ENCODE measurements around the gene M1AP.

M1AP gene

DNA sequence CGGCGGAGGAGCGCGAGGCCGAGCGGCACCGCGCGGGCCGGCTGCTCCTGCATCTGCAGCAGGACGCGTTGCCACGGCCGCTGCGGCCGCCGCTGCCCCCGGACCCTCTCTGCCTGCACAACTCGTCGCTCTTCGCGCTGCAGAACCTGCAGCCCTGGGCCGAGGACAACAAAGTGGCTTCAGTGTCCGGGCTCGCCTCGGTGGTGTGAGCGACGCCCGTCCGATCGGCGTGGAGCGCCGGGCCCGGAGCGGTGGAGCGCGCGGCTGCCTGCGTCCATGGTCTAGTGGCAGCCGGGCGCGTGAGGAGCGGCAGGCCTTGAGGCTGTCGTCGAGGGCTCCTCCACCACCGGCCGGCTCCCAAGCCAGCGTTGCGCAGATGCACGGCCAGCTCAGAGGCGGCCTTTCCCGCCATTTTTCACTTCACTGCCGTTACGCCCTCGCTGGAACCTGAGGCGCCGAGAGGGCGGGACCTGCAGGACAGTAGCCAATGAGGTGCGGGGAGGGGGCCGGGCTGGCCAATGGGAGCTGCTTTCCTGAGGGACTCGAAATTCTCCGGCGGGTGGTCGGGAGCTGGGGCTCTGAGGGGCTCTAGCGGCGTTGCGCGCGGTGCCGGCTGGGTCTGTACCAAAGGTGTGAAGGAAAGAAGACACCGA, 132.0 kb downstream of the M1AP start:
- DNase-seq: peak; percentile 87

DNA sequence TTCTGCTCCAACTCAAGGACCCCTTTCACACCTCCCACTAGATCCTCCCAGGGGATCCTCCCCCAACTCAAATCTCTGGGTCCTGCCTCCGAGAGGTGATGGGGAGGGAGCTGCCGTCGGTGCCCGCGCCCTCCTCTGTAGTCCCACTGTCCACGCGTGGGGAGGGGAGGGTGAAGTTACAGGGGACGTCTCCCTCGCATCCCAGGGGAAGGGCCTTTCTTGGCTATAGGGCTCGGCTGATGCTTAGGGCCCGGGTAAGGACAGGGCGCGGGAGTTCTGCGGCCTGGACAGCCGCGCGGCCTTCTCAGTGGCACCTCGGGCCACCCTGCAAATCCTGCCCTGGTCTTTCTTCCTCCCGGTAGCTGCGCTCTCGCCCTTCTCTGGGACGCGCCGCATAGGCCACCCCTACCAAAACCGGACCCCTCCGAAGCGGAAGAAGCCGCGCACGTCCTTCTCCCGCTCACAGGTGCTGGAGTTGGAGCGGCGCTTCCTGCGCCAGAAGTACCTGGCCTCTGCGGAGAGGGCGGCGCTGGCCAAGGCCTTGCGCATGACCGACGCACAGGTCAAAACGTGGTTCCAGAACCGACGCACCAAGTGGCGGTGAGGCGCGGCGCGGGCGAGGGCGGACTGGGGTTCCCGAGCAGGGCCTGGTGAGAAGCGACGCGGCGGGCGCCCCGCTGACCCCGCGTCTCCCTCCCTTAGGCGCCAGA, 132.7 kb downstream of the M1AP start:
- no peak for DNase-seq

DNA sequence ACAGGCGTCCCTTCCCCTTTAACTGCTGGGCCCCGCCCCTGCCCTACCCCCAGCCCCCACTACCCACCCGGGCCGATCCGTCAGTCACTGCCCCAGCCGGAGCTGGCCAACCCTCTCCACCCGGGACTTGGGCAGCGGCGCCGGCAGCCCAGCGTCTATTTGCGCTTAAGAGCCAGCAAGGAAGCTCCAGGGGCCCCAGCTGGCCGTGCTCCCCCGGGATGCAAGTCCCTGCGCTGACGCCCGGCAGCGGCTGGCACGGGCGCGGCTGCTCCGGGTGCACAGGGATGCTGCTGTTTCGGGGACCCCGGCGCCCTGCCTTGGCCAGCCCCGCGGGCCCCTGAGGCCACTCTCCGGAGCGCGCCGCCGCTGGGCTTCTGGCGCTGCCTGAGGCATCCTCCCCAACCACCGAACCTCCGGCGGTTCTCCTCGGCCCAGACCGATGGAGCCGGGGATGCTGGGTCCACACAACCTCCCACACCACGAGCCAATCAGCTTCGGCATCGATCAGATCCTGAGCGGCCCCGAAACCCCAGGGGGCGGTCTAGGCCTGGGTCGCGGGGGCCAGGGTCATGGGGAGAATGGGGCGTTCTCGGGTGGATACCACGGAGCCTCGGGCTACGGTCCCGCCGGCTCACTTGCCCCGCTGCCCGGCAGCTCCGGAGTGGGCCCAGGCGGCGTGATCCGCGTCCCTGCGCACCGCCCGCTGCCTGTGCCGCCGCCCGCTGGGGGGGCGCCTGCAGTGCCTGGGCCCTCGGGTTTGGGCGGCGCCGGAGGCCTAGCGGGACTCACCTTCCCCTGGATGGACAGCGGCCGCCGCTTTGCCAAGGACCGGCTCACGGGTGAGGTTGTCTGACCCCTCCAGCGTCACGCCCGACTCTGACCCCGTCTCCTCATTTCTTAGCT, 133.5 kb downstream of the M1AP start, which contains the start of gene TLX2:
Gene TLX2, plus strand, starts transcription at position 83 of the 903 bp plus-strand sequence. Its CDS starts 357 bp downstream, at position 440.
- no peak for DNase-seq

DNA sequence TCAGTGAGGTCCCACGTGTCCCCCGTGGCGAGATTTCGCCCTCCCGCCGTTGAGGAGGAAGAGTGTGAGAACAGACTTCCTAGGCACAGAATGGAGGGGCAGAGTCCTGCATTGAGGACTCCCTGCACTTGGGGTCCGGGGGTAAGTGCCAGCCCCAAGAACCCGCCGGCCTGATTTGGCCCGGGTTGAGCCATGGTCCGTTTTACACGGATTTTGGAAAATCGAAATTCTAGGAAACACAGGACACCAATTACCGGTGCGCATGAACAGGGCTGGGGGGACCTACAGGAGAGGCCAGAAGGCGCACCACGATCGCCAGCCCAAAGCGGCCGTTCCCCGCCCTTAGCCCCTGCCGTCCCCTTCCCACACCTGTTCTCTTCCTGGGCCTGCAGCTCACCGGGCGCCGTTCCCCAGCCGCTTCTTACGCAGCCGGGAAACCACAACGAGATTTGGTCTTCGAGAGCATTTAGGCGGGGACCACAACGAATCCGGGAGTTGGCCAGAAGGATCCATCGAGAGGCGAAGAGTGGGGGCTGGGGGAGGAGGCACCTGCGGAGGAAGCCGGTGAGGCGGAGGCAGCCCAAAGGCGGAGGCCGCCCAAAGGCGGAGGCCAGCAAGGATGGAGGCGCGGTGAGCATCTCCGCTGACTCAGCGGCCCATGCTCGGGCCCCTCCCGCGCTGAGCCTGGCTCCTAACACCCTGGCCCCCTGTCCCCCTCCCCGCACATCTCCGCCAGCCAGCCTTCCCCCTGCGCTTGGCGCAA, 134.3 kb downstream of the M1AP start:
- DNase-seq: peak; percentile 49

DNA sequence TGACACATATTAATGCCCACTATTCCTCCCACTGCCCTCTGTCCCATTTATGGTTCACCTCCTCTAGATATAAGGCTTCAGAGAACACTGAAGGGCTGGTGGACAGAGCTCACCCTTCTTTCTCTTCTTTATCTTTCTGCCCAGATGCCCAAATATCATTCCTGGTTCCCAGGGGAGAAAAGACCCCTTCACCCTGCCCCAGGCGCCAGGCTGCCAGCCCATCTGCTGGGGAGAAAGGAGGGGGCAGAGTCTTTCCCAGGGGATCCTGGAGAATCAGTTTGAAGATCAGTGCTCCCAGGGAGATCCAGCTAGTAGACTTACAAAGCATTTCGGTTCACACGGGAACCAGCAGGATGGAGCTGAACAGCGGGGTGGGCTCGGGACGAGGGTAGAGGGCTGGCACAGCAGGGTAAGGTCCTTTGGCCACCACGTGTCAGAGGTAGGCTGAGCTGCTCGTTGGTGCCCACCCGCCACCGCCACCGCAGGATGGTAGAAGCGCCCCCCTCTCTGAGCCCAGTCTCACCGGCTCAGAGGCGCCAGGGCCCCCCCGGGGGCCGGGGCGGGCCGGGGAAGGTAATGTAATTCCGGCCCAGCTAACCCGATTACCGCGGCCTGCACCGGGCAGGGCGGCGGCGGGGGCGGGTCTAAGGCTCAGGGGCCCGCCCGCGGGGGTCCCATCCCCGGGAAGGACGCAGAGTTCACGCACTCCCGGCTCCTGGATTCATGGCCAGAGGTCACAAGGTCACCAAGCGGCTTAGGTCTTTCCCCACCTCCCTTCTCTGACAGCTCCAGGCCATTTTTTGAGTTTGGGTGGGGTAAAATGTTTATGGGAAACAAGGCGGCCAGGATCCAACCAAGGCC, 135.2 kb downstream of the M1AP start:
- no peak for DNase-seq

DNA sequence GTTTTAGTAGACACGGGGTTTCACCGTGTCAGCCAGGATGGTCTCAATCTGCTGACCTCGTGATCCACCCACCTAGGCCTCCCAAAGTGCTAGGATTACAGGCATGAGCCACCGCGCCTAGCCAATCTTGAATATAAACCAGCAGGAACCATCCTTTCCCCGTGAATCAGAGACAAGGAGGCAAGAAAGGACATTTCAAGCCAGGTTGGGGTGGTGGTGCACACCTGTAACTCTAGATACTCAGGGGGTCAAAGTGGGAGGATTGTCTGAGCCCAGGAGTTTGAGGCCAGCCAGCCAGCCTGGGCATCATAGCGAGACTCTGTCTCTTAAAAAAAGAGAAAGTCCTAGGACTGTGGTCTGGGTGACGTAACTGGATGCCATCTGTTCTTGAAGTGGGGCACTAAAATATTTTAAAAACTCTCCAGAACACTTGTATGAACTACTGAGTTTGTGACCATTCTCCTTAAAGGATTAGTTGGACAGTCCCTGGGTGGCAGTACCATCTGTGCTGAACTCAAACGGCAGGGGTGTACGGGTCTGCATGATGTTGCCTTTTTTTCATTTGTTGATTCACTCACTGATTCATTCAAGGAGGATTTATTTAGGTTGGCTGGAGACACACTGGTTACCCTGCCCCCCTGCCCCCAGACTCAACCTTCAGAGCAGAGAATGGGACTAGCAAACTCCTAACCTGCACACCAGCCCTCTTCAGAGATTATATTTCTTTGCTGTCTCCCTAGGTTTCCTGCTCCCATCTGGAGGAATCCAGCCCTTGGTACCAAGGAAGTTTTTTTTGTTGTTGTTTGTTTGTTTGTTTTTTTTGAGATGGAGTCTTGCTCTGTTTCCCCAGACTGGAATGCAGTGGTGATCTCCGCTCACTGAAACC, 136.8 kb downstream of the M1AP start:
- DNase-seq: no peak

DNA sequence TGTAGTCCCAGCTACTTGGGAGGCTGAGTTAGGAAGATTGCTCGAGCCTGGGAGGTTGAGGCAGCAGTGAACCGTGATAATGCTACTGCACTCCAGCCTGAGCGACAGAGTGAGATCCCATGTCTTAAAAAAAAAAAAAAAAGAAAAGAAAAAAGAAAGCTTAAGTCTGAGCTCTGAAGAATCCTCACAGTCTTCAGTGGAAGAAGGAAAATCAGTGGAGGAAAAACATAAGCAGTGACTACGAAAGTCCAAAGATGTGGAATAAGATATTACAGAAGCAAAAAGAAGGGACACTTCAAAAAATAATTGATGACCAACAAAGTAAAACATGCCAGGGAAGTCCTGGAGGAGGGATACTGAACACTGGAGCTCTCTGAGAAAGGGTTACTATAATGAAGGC, 137.9 kb downstream of the M1AP start:
- no peak for DNase-seq

DNA sequence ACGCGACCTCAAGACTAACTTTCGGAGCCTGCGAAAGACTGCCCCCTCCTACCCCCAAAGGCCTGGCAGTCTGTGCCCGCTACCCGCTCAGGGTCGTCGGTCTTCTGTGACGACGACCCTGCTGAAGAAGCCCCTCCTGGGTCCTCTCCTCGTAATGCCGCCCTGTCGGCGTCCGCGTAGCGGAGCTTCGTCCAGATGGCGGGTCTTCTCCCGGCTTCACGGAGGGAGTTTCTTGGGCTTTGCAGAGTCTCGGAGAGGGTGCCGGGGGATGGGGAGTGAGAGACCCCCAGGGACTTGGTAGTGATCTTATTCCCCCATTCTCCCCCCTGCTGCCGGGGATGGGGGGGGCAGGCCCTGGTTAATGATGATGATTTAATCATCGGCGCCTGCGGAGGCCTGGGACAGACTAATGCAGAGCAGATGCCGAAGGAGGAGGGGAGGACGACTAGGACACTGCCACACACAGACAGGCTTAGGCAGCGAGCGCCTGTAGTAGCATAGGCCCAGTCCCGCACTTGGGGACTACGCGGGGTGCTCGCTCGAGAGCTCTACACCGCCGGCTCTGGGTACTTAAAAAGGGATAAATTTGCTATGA, 140.1 kb downstream of the M1AP start:
- no peak for DNase-seq

All from activated CD4-positive, alpha-beta T cell treated with anti-CD3 and anti-CD28 coated beads for 48 hours (primary cell).